ENCODE data around the gene ACMSD.

- TF ChIP-seq, protein P1, sequence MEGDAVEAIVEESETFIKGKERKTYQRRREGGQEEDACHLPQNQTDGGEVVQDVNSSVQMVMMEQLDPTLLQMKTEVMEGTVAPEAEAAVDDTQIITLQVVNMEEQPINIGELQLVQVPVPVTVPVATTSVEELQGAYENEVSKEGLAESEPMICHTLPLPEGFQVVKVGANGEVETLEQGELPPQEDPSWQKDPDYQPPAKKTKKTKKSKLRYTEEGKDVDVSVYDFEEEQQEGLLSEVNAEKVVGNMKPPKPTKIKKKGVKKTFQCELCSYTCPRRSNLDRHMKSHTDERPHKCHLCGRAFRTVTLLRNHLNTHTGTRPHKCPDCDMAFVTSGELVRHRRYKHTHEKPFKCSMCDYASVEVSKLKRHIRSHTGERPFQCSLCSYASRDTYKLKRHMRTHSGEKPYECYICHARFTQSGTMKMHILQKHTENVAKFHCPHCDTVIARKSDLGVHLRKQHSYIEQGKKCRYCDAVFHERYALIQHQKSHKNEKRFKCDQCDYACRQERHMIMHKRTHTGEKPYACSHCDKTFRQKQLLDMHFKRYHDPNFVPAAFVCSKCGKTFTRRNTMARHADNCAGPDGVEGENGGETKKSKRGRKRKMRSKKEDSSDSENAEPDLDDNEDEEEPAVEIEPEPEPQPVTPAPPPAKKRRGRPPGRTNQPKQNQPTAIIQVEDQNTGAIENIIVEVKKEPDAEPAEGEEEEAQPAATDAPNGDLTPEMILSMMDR (IDR thresholded peaks at IDR 0.05): no peak
- no peak for TF ChIP-seq POLR2A (IDR thresholded peaks at IDR 0.05)
Observed at GRCh38 chr2:134836986-134837385, 1.4 kb upstream of the ACMSD start.
